D721Med (cell line): ENCODE results near the gene ERC1.

ENCODE experiments used
- DNase-seq: peaks from one replicate; pipeline ENCODE4 v3.0.0; 2011; ENCODE audit warnings: low spot score; ENCODE audit not compliant: insufficient read length
- FAIRE-seq: peaks from 2 replicates; lab custom pipeline; 2011; peaks lifted over from hg19 to GRCh38; lab: Jason Lieb, UNC
- TF ChIP-seq, protein P1 (sequence below): IDR thresholded peaks from 2 replicates; pipeline ENCODE4 v1.5.1; 2012; ENCODE audit warnings: mild to moderate bottlenecking, control low read depth; ENCODE audit not compliant: insufficient read depth; ENCODE audit errors: missing control alignments

Gene ERC1

DNA sequence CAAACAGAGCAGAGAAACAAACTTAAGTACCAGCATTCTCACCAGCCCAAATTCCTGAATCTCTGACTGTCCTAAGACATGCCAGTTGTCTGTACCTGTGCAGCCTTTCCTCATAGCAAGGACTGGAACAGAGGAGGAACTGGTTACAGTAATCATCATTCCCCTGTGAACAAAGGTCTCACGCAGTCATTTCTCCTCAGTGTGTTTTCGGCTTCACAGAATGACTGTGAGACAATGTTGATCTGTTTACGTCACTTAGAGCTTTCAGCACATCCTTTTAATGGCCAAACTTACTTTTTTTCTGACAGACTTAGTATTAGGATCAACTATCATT, 434.3 kb downstream of the ERC1 start:
- DNase-seq (no peak), FAIRE-seq (no peak)
- TF ChIP-seq, protein P1, sequence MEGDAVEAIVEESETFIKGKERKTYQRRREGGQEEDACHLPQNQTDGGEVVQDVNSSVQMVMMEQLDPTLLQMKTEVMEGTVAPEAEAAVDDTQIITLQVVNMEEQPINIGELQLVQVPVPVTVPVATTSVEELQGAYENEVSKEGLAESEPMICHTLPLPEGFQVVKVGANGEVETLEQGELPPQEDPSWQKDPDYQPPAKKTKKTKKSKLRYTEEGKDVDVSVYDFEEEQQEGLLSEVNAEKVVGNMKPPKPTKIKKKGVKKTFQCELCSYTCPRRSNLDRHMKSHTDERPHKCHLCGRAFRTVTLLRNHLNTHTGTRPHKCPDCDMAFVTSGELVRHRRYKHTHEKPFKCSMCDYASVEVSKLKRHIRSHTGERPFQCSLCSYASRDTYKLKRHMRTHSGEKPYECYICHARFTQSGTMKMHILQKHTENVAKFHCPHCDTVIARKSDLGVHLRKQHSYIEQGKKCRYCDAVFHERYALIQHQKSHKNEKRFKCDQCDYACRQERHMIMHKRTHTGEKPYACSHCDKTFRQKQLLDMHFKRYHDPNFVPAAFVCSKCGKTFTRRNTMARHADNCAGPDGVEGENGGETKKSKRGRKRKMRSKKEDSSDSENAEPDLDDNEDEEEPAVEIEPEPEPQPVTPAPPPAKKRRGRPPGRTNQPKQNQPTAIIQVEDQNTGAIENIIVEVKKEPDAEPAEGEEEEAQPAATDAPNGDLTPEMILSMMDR, result no peak

GRCh38 chr12:1428671-1429070, 437.6 kb downstream of the ERC1 start:
- DNase-seq (no peak), FAIRE-seq (no peak)
- TF ChIP-seq, protein P1, result no peak

- DNase-seq (no peak), FAIRE-seq (no peak)
Observed at GRCh38 chr12:1429980-1430379, 439.0 kb downstream of the ERC1 start.

DNA sequence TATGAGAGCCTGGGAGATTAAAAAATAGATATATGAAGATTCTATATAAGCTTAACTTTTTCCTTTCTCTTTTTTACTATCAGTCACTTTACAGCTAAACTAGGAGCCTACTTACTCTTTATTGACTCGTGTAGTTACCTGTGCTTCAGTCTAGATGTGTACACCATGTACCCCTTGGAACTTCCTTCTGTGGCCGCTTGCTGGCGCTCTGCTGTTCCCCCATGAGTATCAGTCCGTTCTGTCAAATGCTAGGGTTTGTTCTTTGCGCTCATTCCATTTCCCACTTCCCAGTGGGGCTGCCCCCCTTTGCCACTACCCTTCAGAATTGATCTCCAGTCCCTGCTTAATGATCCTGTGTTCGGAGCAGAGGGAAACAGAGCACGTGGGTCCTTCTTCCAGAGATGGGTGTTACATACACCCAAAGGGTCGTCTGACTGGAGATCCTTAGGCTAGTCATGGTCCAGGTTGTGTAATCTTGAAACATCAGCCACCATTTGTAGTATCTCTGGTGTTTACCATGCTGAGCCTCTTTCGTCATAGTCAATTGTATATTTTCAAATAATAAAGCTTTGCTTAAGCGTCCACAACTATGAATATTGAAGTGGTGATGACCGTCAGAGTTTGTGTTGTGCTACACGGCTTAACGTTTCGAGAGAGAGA, 443.4 kb downstream of the ERC1 start:
- TF ChIP-seq, protein P1, result no peak
- DNase-seq (no peak), FAIRE-seq (no peak)

More at GRCh38 chr12:1429980-1430379, 439.0 kb downstream of the ERC1 start:
- TF ChIP-seq, protein P1, result no peak

DNA sequence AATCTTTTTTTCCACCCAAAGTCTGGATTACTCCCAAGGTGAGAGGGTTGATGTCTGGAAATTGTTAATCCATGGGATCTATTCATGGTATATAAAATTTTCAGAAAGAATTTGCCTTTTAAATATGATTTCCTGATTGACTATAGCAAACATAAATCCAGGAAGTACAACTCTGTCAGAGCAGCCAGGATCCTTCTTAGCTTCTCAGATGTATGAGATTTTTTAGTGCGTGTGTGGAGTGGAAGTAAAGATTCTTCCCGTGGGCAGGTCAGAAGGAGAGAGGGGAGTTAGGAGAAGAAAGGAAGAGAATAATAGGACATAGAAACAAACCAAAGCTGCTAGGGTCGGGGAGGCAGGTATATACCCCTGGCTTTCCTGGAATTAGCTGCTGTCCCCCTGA, 444.0 kb downstream of the ERC1 start:
- TF ChIP-seq, protein P1, result no peak
- no peak for FAIRE-seq

DNA sequence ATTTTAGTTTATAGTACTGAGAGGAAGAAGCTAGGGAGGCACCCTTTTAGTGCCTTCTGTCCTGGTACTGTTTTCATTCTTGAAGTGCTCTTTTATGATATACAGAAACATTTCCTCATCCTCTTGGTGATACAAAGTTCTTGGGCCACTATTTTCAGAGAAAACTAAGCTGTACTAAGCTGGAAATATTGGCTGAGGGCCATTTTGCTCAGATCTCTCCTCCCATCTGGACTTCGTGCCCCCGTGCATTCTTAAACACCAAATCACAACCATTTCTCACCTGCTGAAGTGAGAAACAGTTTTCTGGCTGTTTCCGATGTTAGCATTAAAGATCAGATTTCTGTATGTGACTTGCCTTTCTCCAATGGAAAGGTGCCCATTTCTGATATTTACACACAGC, 444.4 kb downstream of the ERC1 start:
- DNase-seq (no peak), FAIRE-seq (no peak)
- TF ChIP-seq, protein P1, result no peak

More for the DNA sequence above, 444.0 kb downstream of the ERC1 start:
- DNase-seq, result no peak

- TF ChIP-seq, protein P1, result no peak
- FAIRE-seq (no peak), DNase-seq (no peak)
Observed at GRCh38 chr12:1436015-1436414, 445.0 kb downstream of the ERC1 start.
